Caco-2 (cell line): ENCODE results near the gene MVB12B. TPM values are rescaled to one million over a fixed set of nuclear protein-coding genes. Genes with fewer than 3 reads are reported as not detected.

Experiments
- BruUV-seq: library from RNA; stranded (reverse); fragments of 400-500 nt; replicated peaks from 2 replicates; lab custom pipeline; 2021; lab: Mats Ljungman, UMichigan
- CTCF ChIA-PET: fragments of 300-600 bp; sonication (Branson Sonifier 250); formaldehyde crosslinking; loops from one replicate; lab custom pipeline; 2022; ENCODE audit warnings: antibody characterized with exemption; lab: Charles Lee
- POLR2A ChIA-PET: fragments of 300-600 bp; sonication (Branson Sonifier 250); formaldehyde crosslinking; loops from one replicate; lab custom pipeline; 2022; ENCODE audit warnings: antibody characterized with exemption; lab: Charles Lee
- DNase-seq, 2 experiments: peaks; one replicate each; pipeline versions ENCODE4 v3.0.0 to v3.0.0-alpha.2; 2020 to 2022
- H3K27me3 ChIP-seq: replicated peaks from 2 replicates; pipeline ENCODE4 v1.6.0; 2011; ENCODE audit warnings: low read length; ENCODE audit not compliant: control insufficient read depth, insufficient read depth
- H3K36me3 ChIP-seq: 2 replicates; pipeline ENCODE4 v1.5.1; 2011; ENCODE audit warnings: low read length; ENCODE audit not compliant: control insufficient read depth, insufficient read depth
- H3K4me1 ChIP-seq: fragments of 250-450 bp; sonication (Bioruptor Pico); 2 replicates; pipeline ENCODE4 v1.5.1; 2020; ENCODE audit warnings: mild to moderate bottlenecking
- H3K4me3 ChIP-seq: 2 replicates; pipeline ENCODE4 v1.5.1; 2011; ENCODE audit warnings: low read depth, mild to moderate bottlenecking, control low read depth, low read length
- H3K9me3 ChIP-seq: fragments of 250-450 bp; sonication (Bioruptor Pico); 2 replicates; pipeline ENCODE4 v1.5.1; 2020; ENCODE audit warnings: mild to moderate bottlenecking, moderate library complexity
- H3K27ac Mint-ChIP-seq: one replicate; pipeline ENCODE4 v1.8.0; 2022; ENCODE audit warnings: mixed read lengths; ENCODE audit not compliant: unreplicated experiment
- H3K27me3 Mint-ChIP-seq: one replicate; pipeline ENCODE4 v1.8.0; 2022; ENCODE audit warnings: mixed read lengths; ENCODE audit not compliant: insufficient read depth, unreplicated experiment
- H3K36me3 Mint-ChIP-seq: one replicate; pipeline ENCODE4 v1.8.0; 2022; ENCODE audit warnings: mild to moderate bottlenecking, mixed read lengths; ENCODE audit not compliant: insufficient read depth, unreplicated experiment
- H3K4me1 Mint-ChIP-seq: one replicate; pipeline ENCODE4 v1.8.0; 2022; ENCODE audit warnings: low read depth, mixed read lengths; ENCODE audit not compliant: unreplicated experiment
- H3K4me3 Mint-ChIP-seq: one replicate; pipeline ENCODE4 v1.8.0; 2022; ENCODE audit warnings: mild to moderate bottlenecking, moderate library complexity, mixed read lengths; ENCODE audit not compliant: unreplicated experiment
- H3K9me3 Mint-ChIP-seq: one replicate; pipeline ENCODE4 v1.8.0; 2022; ENCODE audit warnings: mixed read lengths; ENCODE audit not compliant: unreplicated experiment
- intact Hi-C: fragments of 100-400 bp; cut with micrococcal nuclease; formaldehyde crosslinking; loops from one replicate; pipeline ENCODE4 v1.10.0; 2022; ENCODE audit not compliant: unreplicated experiment
- total RNA-seq: library from RNA; stranded (reverse); gene quantifications from 2 replicates; pipeline ENCODE4 v1.2.3, GENCODE V29; 2022
- TF ChIP-seq, protein P1 (sequence below), 2 experiments: fragments of 200-600 bp in 1 of 2; IDR thresholded peaks; 1 replicate in 1 of 2; 2 replicates in 1 of 2; pipeline versions ENCODE4 v1.5.1 to v1.8.0; 2011 to 2022; ENCODE audit warnings: antibody characterized with exemption in 1 of 2, control low read depth in 1 of 2, inconsistent platforms in 1 of 2, low read depth in 1 of 2, low read length in 1 of 2, mild to moderate bottlenecking in 1 of 2, moderate library complexity in 1 of 2; ENCODE audit not compliant: insufficient read depth in 1 of 2, severe bottlenecking in 1 of 2, unreplicated experiment in 1 of 2

The MVB12B gene
- total RNA-seq, 1 experiment from 2014 or later: 24.4 TPM

DNA sequence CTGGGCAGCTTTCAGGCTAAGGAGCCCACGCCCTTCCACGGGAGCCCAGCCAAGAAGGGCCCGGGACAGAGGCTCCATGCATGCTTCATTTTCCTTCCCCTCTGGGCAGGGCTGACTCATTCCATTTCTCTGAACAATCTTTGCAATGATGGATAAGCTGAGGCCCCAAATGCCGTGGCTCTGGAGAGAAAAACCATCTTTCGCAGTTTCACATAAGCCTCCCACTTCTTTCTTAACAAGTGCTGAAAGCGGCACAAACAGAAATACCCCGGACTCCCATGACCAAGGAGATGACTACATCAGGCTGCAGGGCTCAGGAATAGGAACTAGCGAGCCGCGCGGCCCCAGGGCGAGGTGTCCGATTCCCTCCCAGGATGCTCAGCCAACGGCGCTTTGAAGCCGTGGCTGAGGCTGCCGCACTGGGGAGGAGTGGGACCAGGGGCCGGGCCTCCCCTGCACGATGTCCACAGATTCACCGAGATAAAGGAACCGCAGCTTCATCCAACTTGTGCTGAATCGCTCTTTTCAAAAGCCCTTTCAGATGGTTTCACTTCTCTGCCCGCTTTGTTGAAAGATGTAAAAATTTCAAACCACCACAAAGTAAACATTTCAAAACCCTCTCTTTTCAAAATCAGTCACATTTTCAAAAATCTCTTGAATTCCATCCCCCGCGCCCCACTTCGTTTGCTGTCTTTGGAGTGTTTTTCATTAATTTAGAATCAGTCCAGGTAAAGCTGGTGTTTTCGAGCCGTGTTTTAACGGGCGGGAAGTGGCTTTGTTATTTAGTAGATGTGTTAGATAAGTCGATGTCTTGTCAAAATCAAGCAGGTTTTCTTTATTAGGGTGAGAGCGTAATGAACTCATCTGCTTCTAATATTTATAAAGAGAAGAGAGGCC, 190.6 kb downstream of the MVB12B start:
- no peak overlapping the region for H3K27ac Mint-ChIP-seq
- H3K4me1 Mint-ChIP-seq: peaks cover 6% of the 10 kb centered on the region
- Histone ChIP-seq H3K27me3 (peaks cover 2% of the 10 kb centered on the region), H3K4me1 (peaks cover 13% of the 10 kb centered on the region), H3K4me3 (no peak overlapping the region), H3K36me3 (no peaks in the 10 kb centered on the region), H3K9me3 (0 out of 2 replicates have a peak, but pooled peaks cover 2% of the 10 kb centered on the region)
- ChIA-PET CTCF (interaction anchor here (1.2 kb wide), 1 partner anchor 41 kb away, joined by 3 read pairs; no protein-coding TSS in a partner anchor), POLR2A (no interaction called here)
- BruUV-seq: no TSS peak
- peaks cover 20% of the 10 kb centered on the region for H3K27me3 Mint-ChIP-seq
- no peaks in the 10 kb centered on the region for H3K9me3 Mint-ChIP-seq
- H3K36me3 Mint-ChIP-seq: no peaks in the 10 kb centered on the region
- TF ChIP-seq, protein P1, sequence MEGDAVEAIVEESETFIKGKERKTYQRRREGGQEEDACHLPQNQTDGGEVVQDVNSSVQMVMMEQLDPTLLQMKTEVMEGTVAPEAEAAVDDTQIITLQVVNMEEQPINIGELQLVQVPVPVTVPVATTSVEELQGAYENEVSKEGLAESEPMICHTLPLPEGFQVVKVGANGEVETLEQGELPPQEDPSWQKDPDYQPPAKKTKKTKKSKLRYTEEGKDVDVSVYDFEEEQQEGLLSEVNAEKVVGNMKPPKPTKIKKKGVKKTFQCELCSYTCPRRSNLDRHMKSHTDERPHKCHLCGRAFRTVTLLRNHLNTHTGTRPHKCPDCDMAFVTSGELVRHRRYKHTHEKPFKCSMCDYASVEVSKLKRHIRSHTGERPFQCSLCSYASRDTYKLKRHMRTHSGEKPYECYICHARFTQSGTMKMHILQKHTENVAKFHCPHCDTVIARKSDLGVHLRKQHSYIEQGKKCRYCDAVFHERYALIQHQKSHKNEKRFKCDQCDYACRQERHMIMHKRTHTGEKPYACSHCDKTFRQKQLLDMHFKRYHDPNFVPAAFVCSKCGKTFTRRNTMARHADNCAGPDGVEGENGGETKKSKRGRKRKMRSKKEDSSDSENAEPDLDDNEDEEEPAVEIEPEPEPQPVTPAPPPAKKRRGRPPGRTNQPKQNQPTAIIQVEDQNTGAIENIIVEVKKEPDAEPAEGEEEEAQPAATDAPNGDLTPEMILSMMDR (IDR thresholded peaks at IDR 0.05; ENCODE audit: insufficient read depth in 1 of 2, low read depth in 1 of 2, low read length in 1 of 2, severe bottlenecking in 1 of 2, unreplicated experiment in 1 of 2): no peak
- intact Hi-C loops: loop anchor here (5.0 kb wide), 1 partner anchor 40 kb away; no protein-coding TSS in a partner anchor
- peak overlapping the region; percentile 60 for H3K4me3 Mint-ChIP-seq
- peak; percentile 47 to 59 for DNase-seq

DNA sequence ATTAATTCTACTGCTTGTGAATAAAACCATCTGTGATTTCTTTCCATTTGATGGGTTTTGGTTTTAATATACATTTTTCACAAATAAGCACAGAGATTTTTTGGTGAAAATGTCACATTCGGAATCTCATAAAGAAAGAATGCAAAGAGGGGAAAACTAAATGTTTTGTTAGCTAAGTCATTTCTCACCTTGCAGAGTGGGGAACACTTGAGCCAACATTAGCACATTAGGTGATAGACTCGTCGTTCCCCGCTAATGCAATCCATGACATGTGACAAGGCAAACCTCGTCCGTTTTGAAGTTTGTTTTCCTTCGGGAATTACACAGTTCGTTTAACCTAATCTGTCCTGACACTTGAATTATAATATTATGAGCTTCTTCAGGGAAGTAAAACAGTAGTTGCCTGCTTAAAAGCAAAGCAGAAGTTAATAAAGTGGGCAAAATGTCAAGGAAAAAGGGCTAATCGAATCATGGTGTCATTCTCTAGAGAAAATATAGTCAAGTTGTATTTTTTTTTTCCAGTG, 191.3 kb downstream of the MVB12B start:
- peaks cover 2% of the 10 kb centered on the region for H3K27me3 ChIP-seq
- DNase-seq: no peak
- H3K36me3 ChIP-seq: no peaks in the 10 kb centered on the region
- peaks cover 20% of the 10 kb centered on the region for H3K27me3 Mint-ChIP-seq
- intact Hi-C loops: loop anchor here (5.0 kb wide), 1 partner anchor 39 kb away; no protein-coding TSS in a partner anchor
- BruUV-seq: no TSS peak
- H3K9me3 Mint-ChIP-seq: no peaks in the 10 kb centered on the region
- ChIA-PET CTCF (no interaction called here), POLR2A (no interaction called here)
- no peaks in the 10 kb centered on the region for H3K9me3 ChIP-seq
- no peaks in the 10 kb centered on the region for H3K36me3 Mint-ChIP-seq
- no peak overlapping the region for H3K27ac Mint-ChIP-seq
- no peak overlapping the region for H3K4me3 ChIP-seq
- H3K4me3 Mint-ChIP-seq: peak overlapping the region; percentile 60
- H3K4me1 ChIP-seq: peaks cover 13% of the 10 kb centered on the region
- TF ChIP-seq, protein P1 (IDR thresholded peaks at IDR 0.05; ENCODE audit: insufficient read depth in 1 of 2, low read depth in 1 of 2, low read length in 1 of 2, severe bottlenecking in 1 of 2, unreplicated experiment in 1 of 2): no peak
- peaks cover 6% of the 10 kb centered on the region for H3K4me1 Mint-ChIP-seq

DNA sequence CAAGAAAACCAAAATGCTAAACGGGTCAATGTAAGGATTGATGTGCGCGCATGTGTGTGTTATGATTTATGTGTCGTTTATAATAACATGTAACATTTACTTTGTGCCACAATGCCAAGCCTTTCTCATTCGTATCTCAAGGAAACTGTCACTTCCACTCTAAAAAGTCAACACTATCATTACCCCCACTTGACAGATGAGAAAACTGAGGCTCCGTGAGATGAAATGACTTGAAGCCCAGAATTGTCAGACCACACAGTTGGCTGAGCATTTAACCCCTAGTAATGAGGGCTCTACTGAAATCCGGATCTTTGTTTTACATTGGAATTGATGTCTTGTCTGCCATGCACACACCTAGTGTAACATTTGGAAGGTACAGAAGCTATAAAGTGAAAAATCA, 192.1 kb downstream of the MVB12B start:
- intact Hi-C loops: loop anchor here (5.0 kb wide), 1 partner anchor 39 kb away; no protein-coding TSS in a partner anchor
- ChIA-PET POLR2A (no interaction called here), CTCF (no interaction called here)
- peaks cover 8% of the 10 kb centered on the region for H3K4me1 Mint-ChIP-seq
- no TSS peak for BruUV-seq
- no peak for DNase-seq
- H3K4me3 Mint-ChIP-seq: no peak overlapping the region
- no peaks in the 10 kb centered on the region for H3K36me3 Mint-ChIP-seq
- Histone ChIP-seq H3K4me1 (peaks cover 13% of the 10 kb centered on the region), H3K9me3 (no peaks in the 10 kb centered on the region), H3K4me3 (no peak overlapping the region), H3K36me3 (no peaks in the 10 kb centered on the region), H3K27me3 (peaks cover 2% of the 10 kb centered on the region)
- no peak overlapping the region for H3K27ac Mint-ChIP-seq
- H3K9me3 Mint-ChIP-seq: no peaks in the 10 kb centered on the region
- TF ChIP-seq, protein P1 (IDR thresholded peaks at IDR 0.05; ENCODE audit: insufficient read depth in 1 of 2, low read depth in 1 of 2, low read length in 1 of 2, severe bottlenecking in 1 of 2, unreplicated experiment in 1 of 2): no peak
- peaks cover 24% of the 10 kb centered on the region for H3K27me3 Mint-ChIP-seq
